RPMI7951 (cell line): ENCODE measurements around the gene ENOX1. TPM values are rescaled to one million over a fixed set of nuclear protein-coding genes. Genes with fewer than 3 reads are reported as not detected.
A peak's percentile ranks its signal among the peaks of the same experiment; 100 is the strongest.

ENCODE experiments used
- DNase-seq: peaks from one replicate; pipeline ENCODE4 v3.0.0-alpha.2; 2012; ENCODE audit warnings: low read depth
- total RNA-seq: library from RNA; depleted of rRNA; stranded (reverse); fragments of >200 nt; shearing (Covaris generic); gene quantifications from 2 replicates; pipeline ENCODE4 v1.2.3, GENCODE V29; 2014

Gene ENOX1
- total RNA-seq, 1 experiment from 2014 or later, result 2.6 TPM

- DNase-seq, result no peak
Measured at GRCh38 chr13:43608400-43609137, 178.2 kb downstream of the ENOX1 start.

- DNase-seq, result no peak
Measured at GRCh38 chr13:43597599-43597945, 189.2 kb downstream of the ENOX1 start.

GRCh38 chr13:43596924-43597598 is 189.7 kb downstream of the ENOX1 start:
- DNase-seq, result no peak

- DNase-seq, result no peak
Measured at GRCh38 chr13:43596006-43596405, 190.8 kb downstream of the ENOX1 start.

- DNase-seq, result no peak
Measured at GRCh38 chr13:43587376-43587775, 199.4 kb downstream of the ENOX1 start.

- DNase-seq, result no peak
Measured at GRCh38 chr13:43584751-43585150, 202.0 kb downstream of the ENOX1 start.

GRCh38 chr13:43583321-43583720 is 203.5 kb downstream of the ENOX1 start:
- no peak for DNase-seq

GRCh38 chr13:43580280-43580679 is 206.5 kb downstream of the ENOX1 start:
- DNase-seq, result no peak

- no peak for DNase-seq
Measured at GRCh38 chr13:43579321-43579720, 207.5 kb downstream of the ENOX1 start.

GRCh38 chr13:43574605-43575004 is 212.2 kb downstream of the ENOX1 start:
- peak; percentile 46 for DNase-seq

GRCh38 chr13:43573802-43574514 is 212.8 kb downstream of the ENOX1 start:
- peak; percentile 27 for DNase-seq

- DNase-seq, result peak; percentile 65
Measured at GRCh38 chr13:43573361-43573740, 213.4 kb downstream of the ENOX1 start.

GRCh38 chr13:43572656-43573360 is 214.0 kb downstream of the ENOX1 start:
- DNase-seq, result peak; percentile 83

- no peak for DNase-seq
Measured at GRCh38 chr13:43569658-43570057, 217.1 kb downstream of the ENOX1 start.

- peak; percentile 2 for DNase-seq
Measured at GRCh38 chr13:43567608-43568007, 219.2 kb downstream of the ENOX1 start.

- no peak for DNase-seq
Measured at GRCh38 chr13:43564952-43565351, 221.8 kb downstream of the ENOX1 start.

GRCh38 chr13:43561081-43561480 is 225.7 kb downstream of the ENOX1 start:
- no peak for DNase-seq

GRCh38 chr13:43558939-43559338 is 227.8 kb downstream of the ENOX1 start:
- no peak for DNase-seq

GRCh38 chr13:43558326-43558725 is 228.4 kb downstream of the ENOX1 start:
- no peak for DNase-seq

GRCh38 chr13:43555667-43556066 is 231.1 kb downstream of the ENOX1 start:
- no peak for DNase-seq

- no peak for DNase-seq
Measured at GRCh38 chr13:43551897-43552456, 234.8 kb downstream of the ENOX1 start.

GRCh38 chr13:43546816-43547215 is 240.0 kb downstream of the ENOX1 start:
- no peak for DNase-seq
